IPS DF 6.9 (cell line): ENCODE results near the gene CSRNP2.

Experiments
- DNase-seq: peaks from one replicate; pipeline ENCODE4 v3.0.0-alpha.2; 2013; ENCODE audit warnings: low read depth, low spot score
- H3K27ac ChIP-seq: one replicate; pipeline ENCODE4 v1.5.1; 2013; ENCODE audit warnings: low read length, control low read depth
- H3K27me3 ChIP-seq: 2 replicates; pipeline ENCODE4 v1.6.1; 2013; ENCODE audit warnings: mild to moderate bottlenecking, low read length; ENCODE audit not compliant: control insufficient read depth, insufficient read depth
- H3K36me3 ChIP-seq: 2 replicates; pipeline ENCODE4 v1.6.1; 2013; ENCODE audit warnings: low read length; ENCODE audit not compliant: control insufficient read depth, insufficient read depth
- H3K4me1 ChIP-seq: 2 replicates; pipeline ENCODE4 v1.6.1; 2013; ENCODE audit warnings: low read length; ENCODE audit not compliant: control insufficient read depth, insufficient read depth
- H3K4me3 ChIP-seq: 2 replicates; pipeline ENCODE4 v1.5.1; 2013; ENCODE audit warnings: mild to moderate bottlenecking, low read length
- H3K9me3 ChIP-seq: 2 replicates; pipeline ENCODE4 v1.6.1; 2013; ENCODE audit warnings: low read length, inconsistent platforms; ENCODE audit not compliant: control insufficient read depth, insufficient read depth
- WGBS: extraction: QIAGEN DNeasy Blood & Tissue Kit; methylation state at CpG from one replicate; pipeline ENCODE4 v1.1.7; 2013; ENCODE audit warnings: mixed read lengths, missing lambda C conversion rate; ENCODE audit not compliant: insufficient read length, insufficient coverage; 5-methylcytosine and 5-hydroxymethylcytosine counted together

CSRNP2 gene

DNA sequence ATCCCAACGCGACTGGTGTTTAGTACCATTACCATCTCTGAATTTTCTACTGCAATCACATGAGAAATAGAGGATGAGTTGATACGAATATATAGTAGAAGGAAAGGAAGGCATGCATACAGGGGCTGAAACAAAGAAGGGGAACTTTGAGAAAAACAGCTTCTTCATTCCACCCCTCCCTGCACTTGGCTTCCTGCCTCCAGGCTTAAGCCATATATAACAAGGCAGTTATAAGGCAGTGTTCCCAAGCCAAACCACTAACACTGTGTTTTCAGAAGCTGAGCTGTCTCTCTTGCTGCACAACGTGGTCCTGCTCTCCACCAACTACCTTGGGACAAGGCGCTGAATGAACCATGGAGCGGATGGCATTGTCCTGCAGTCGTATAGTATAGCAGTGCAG, 24.3 kb downstream of the CSRNP2 start:
- H3K36me3 ChIP-seq = peaks cover 17% of the 10 kb centered on the region; the same call in 1 of the 2 replicates

DNA sequence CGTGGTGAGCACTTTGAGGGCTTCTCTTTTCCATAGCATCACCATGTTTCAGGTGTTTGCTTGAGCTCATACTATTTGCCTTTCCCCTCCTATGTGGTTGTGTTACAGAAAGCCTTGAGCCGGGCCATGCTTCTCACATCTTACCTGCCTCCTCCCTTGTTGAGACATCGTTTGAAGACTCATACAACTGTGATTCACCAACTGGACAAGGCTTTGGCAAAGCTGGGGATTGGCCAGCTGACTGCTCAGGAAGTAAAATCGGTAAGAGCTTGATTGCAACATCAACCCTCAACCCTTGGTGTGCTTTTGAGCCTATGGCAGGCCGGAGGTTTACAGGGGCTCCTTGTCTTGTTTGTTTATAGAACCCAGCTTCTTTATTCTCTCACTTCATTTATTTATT, 27.2 kb downstream of the CSRNP2 start:
- H3K36me3 ChIP-seq = peaks cover 14% of the 10 kb centered on the region; the same call in 1 of the 2 replicates
- no peak for DNase-seq
- no peaks in the 10 kb centered on the region for H3K4me1 ChIP-seq
- no peaks in the 10 kb centered on the region for H3K9me3 ChIP-seq
- no peak overlapping the region for H3K27ac ChIP-seq
- H3K27me3 ChIP-seq = no peaks in the 10 kb centered on the region
- no CpG with 5 or more reads among the region's 5 CpGs for WGBS
- H3K4me3 ChIP-seq = no peak overlapping the region

More for the DNA sequence above, 24.3 kb downstream of the CSRNP2 start:
- Histone ChIP-seq H3K4me1 (no peaks in the 10 kb centered on the region), H3K27ac (no peak overlapping the region), H3K4me3 (no peak overlapping the region), H3K27me3 (no peaks in the 10 kb centered on the region), H3K9me3 (no peaks in the 10 kb centered on the region)
- WGBS = no CpG with 5 or more reads among the region's 7 CpGs
- DNase-seq = no peak

DNA sequence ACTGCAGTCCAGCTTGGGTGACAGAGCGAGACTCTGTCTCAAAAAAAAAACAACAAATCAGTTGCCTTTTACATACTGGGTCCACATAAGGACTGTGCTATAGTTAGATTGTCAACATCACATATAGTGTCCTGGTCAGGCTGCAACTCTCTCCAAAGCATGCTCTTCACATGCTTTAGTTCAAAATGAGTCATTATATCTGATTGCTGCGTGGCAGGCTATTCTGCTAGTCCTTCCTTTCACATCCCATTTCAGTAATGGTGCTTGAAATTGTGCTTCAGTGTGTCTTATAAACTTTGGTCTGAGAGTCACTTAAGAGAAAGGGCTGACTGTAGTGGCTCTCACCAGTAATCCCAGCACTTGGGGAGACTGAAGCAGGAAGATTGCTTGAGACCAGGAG, 28.3 kb downstream of the CSRNP2 start:
- Histone ChIP-seq H3K9me3 (no peaks in the 10 kb centered on the region), H3K4me3 (no peak overlapping the region), H3K36me3 (peaks cover 14% of the 10 kb centered on the region; the same call in 1 of the 2 replicates), H3K4me1 (no peaks in the 10 kb centered on the region), H3K27me3 (no peaks in the 10 kb centered on the region), H3K27ac (no peak overlapping the region)
- DNase-seq = no peak
- no CpG with 5 or more reads among the region's 2 CpGs for WGBS

DNA sequence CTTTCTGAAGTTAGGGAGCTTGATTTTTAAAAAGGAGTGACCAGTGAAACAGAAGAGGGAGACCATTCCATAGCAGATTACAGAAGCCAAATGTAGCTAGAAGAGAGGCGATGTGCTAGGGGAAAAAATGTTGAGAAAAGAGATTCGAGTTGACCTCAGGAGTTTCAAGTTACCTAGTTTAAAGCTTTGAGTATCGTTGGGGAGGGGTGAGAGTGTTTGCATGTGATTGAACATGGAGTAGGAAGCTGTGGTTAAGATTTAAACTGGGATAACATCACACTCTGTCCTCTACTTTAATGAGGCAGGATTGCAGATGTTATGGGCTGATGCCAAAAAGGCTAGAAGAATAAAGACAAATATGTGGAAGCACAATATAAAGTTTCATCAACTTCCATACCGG, 31.6 kb downstream of the CSRNP2 start:
- Histone ChIP-seq H3K27me3 (no peaks in the 10 kb centered on the region), H3K4me3 (no peak overlapping the region), H3K27ac (no peak overlapping the region), H3K36me3 (peaks cover 7% of the 10 kb centered on the region; the same call in 1 of the 2 replicates), H3K4me1 (no peaks in the 10 kb centered on the region), H3K9me3 (no peaks in the 10 kb centered on the region)
- DNase-seq = no peak
- WGBS = 100% methylated on average over 2 of the region's 4 CpGs

DNA sequence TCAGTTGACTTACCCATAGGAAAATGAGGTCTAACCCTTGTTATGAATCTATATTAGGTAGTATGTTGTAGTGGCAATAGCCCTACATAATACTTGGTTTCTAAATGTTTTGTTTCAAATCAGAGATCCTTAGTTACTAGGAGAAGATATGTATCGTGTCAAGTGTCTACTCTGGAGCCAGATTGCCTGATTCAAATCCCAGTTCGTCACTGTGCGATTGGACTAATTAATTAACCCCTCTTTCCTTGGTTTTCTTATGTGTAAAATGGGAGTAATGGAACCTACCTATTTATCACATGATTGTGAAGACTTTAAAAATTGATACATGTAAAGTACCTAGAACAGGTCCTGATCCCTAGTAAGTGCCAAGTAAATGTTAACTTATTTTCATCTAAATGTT, 33.9 kb downstream of the CSRNP2 start:
- Histone ChIP-seq H3K27me3 (no peaks in the 10 kb centered on the region), H3K9me3 (no peaks in the 10 kb centered on the region), H3K4me3 (no peak overlapping the region), H3K4me1 (no peaks in the 10 kb centered on the region), H3K27ac (no peak overlapping the region), H3K36me3 (peaks cover 2% of the 10 kb centered on the region; the same call in 1 of the 2 replicates)
- DNase-seq = no peak
- WGBS = no CpG with 5 or more reads among the region's 3 CpGs

DNA sequence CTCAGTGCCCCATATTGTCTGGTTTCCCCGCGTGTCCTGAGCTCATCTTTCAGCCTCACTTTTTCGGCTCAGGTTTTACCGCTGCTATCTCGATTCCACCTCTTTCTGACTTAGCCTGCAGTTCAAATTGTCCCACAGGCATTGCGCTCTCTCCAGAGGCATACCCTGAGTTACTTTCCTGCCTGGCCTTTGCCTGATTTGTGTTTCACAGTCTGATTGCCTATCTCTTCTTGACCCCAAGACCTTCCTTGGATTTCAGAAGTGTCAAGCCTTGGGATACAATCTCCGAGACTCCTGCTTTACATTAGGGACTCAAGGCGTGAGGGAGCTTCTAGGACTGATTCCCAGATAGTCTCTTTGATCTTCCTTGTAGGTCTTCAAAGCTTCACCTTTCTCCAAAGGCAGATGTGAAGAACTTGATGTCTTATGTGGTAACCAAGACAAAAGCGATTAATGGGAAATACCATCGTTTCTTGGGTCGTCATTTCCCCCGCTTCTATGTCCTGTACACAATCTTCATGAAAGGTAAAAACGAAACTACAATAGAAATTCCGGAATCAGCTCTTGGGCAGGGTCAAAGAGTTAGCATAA, 34.6 kb downstream of the CSRNP2 start:
- no CpG with 5 or more reads among the region's 14 CpGs for WGBS
- H3K9me3 ChIP-seq = no peaks in the 10 kb centered on the region
- H3K4me3 ChIP-seq = peak overlapping the region; percentile 63; the same call in 1 of the 2 replicates
- no peak for DNase-seq
- H3K36me3 ChIP-seq = peaks cover 2% of the 10 kb centered on the region; the same call in 1 of the 2 replicates
- H3K27ac ChIP-seq = no peak overlapping the region
- no peaks in the 10 kb centered on the region for H3K27me3 ChIP-seq
- H3K4me1 ChIP-seq = no peaks in the 10 kb centered on the region

DNA sequence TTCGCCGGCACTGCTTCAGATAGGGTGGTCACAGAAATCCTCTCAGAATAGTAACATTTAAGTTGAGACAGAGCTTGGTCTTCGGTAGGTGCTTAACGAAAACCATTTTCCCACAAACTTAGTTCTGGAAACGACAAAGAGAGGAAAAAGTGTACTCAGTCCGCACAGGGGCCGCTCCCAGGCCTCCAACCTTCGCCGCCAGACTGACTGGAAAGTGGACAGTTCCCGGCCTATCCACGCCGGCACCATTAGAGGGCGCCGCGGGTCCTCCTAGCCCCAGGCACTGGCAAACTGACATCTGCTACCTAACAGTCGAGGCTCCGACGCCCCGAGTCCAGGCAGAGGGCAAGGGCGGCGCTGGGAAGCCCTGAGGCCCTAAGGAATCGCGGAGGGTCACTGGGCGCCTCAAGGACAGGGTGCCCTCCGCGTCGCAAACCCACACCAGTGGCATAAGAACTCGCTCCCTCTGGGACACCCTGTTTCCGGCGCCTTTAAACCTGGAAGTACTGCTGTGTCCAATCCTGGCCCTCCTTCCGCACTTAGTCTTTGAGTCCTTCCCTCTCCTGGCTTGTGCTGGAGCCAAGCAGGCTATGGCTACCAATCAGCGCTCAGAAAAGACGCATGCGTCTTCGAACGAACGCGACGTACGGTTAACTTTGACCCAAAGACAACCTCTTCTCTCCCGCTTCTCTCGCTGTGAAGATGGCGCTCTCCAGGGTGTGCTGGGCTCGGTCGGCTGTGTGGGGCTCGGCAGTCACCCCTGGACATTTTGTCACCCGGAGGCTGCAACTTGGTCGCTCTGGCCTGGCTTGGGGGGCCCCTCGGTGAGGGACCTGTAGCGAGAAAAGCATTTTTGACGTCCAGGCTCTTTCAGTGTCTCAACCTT, 35.5 kb downstream of the CSRNP2 start, which contains the start of gene LETMD1:
Gene LETMD1, plus strand, starts transcription at position 673 of the 886 bp plus-strand sequence. Its CDS starts 30 bp downstream, at position 703.
- Histone ChIP-seq H3K9me3 (no peaks in the 10 kb centered on the region), H3K27ac (no peak within 1 kb of the TSS), H3K4me3 (peak within 1 kb of the TSS; percentile 63; the same call in 1 of the 2 replicates), H3K36me3 (no peaks in the 10 kb centered on the region), H3K27me3 (no peaks in the 10 kb centered on the region), H3K4me1 (no peaks in the 10 kb centered on the region)
- peak; percentile 96 for DNase-seq
- no CpG with 5 or more reads among the region's 51 CpGs for WGBS

DNA sequence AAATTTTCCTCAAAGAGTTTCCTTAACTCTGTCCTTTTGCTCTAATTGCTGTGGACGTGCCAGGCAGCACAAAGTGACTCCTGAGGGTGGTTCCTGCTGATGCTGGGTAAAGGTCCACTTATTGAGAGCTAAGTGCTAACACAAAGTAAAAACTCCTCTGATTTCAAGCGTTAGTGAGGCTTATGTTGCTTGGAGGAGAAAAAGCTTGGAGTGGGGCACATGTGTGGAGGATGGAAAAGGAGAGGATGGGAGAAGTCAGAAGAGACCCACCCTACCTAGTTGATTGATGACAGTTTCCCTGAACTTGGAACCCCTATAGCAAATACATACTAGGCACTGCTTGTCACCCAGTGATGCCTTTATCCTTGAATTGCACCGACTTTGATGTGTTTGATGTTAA, 47.1 kb downstream of the CSRNP2 start:
- no peaks in the 10 kb centered on the region for H3K4me1 ChIP-seq
- no peaks in the 10 kb centered on the region for H3K36me3 ChIP-seq
- no peak overlapping the region for H3K4me3 ChIP-seq
- DNase-seq = no peak
- WGBS = no CpG with 5 or more reads among the region's 3 CpGs
- H3K27me3 ChIP-seq = no peaks in the 10 kb centered on the region
- no peak overlapping the region for H3K27ac ChIP-seq
- no peaks in the 10 kb centered on the region for H3K9me3 ChIP-seq

DNA sequence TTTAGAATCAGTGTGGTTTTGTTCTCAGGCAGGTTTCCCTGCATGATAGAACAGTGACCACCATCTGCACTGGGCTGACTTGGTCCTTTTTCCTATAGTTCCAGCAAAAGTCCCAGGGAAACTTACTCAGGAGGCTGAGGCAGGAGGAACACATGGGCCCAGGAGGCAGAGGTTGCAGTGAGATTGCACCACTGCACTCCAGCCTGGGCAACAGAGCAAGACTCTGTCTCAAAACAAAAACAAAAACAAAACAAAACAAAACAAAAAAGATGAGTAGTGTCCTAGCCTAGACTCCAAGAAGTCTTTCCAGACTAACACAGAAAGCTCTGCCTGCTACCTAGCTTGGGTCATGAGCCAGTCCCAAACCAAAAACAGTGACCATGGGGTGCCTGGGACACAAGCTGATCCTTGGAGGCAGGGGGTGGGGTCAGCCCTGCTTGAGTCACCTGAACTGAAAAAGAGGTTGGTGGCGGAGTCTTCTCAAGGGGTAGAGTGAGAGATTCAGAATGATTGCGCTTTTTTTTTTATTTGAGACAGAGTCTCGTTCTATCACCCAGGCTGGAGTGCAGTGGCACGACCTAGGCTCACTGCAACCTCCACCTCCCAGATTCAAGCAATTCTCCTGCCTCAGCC, 49.8 kb downstream of the CSRNP2 start:
- Histone ChIP-seq H3K27me3 (no peaks in the 10 kb centered on the region), H3K4me1 (no peaks in the 10 kb centered on the region), H3K4me3 (no peak overlapping the region), H3K36me3 (no peaks in the 10 kb centered on the region), H3K9me3 (no peaks in the 10 kb centered on the region), H3K27ac (no peak overlapping the region)
- WGBS = no CpG with 5 or more reads among the region's 4 CpGs
- no peak for DNase-seq

DNA sequence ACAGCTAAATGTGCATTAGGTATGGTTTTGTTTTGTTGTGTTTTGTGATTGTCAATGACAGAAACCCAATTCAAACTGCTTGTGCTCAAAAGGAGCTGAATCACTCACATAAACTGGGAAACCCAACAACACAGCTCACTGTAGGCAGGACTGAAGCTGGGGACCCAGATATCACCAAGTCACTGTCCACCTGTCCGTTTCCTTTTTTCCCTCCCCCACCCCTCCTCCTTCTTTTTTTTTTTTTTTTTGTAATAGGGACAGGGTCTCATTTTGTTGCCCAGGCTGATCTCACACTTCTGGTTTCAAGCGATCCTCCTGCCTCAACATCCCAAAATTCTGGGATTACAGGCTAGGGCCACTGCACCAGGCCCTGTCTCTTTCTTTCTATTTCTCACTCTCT, 50.3 kb downstream of the CSRNP2 start:
- Histone ChIP-seq H3K4me1 (no peaks in the 10 kb centered on the region), H3K27me3 (no peaks in the 10 kb centered on the region), H3K9me3 (no peaks in the 10 kb centered on the region), H3K4me3 (no peak overlapping the region), H3K27ac (no peak overlapping the region), H3K36me3 (no peaks in the 10 kb centered on the region)
- no peak for DNase-seq
- no CpG with 5 or more reads among the region's 2 CpGs for WGBS
